HG03442 (cell line): Measurements from ENCODE around the gene UBR3.
A peak's percentile ranks its signal among the peaks of the same experiment; 100 is the strongest.

ENCODE experiments used
- ATAC-seq: cut with Tn5 transposase; IDR thresholded peaks from one replicate; pipeline ENCODE4 v1.9.1; 2021; ENCODE audit warnings: mild to moderate bottlenecking, moderate library complexity; ENCODE audit not compliant: unreplicated experiment

UBR3 gene

GRCh38 chr2:169994752-169995151 lies 167.5 kb downstream of the UBR3 start:
- no peak for ATAC-seq

GRCh38 chr2:169997140-169997887 lies 170.1 kb downstream of the UBR3 start:
- no peak for ATAC-seq

- ATAC-seq: no peak
Observed at GRCh38 chr2:169999054-169999453, 171.8 kb downstream of the UBR3 start.

- ATAC-seq: no peak
Observed at GRCh38 chr2:170002096-170002495, 174.8 kb downstream of the UBR3 start.

GRCh38 chr2:170005702-170006101 lies 178.4 kb downstream of the UBR3 start:
- ATAC-seq: no peak

- no peak for ATAC-seq
Observed at GRCh38 chr2:170006587-170007325, 179.5 kb downstream of the UBR3 start.

GRCh38 chr2:170009209-170009608 lies 182.0 kb downstream of the UBR3 start:
- no peak for ATAC-seq

GRCh38 chr2:170012773-170013172 lies 185.5 kb downstream of the UBR3 start:
- no peak for ATAC-seq

- no peak for ATAC-seq
Observed at GRCh38 chr2:170013802-170014551, 186.7 kb downstream of the UBR3 start.

- ATAC-seq: no peak
Observed at GRCh38 chr2:170014769-170015168, 187.5 kb downstream of the UBR3 start.

GRCh38 chr2:170017860-170018532 lies 190.7 kb downstream of the UBR3 start:
- no peak for ATAC-seq

- no peak for ATAC-seq
Observed at GRCh38 chr2:170019060-170019805, 192.0 kb downstream of the UBR3 start.

- ATAC-seq: no peak
Observed at GRCh38 chr2:170020777-170021176, 193.5 kb downstream of the UBR3 start.

GRCh38 chr2:170022692-170023091 lies 195.4 kb downstream of the UBR3 start:
- no peak for ATAC-seq

GRCh38 chr2:170024721-170025120 lies 197.5 kb downstream of the UBR3 start:
- ATAC-seq: peak; percentile 57

GRCh38 chr2:170025223-170025622 lies 198.0 kb downstream of the UBR3 start:
- no peak for ATAC-seq

GRCh38 chr2:170026361-170026760 lies 199.1 kb downstream of the UBR3 start:
- no peak for ATAC-seq

- ATAC-seq: no peak
Observed at GRCh38 chr2:170029551-170029950, 202.3 kb downstream of the UBR3 start.

GRCh38 chr2:170030040-170030439 lies 202.8 kb downstream of the UBR3 start:
- no peak for ATAC-seq

- no peak for ATAC-seq
Observed at GRCh38 chr2:170031288-170031687, 204.0 kb downstream of the UBR3 start.
